Panc1 (cell line): ENCODE data around the gene EPHB1. TPM values are rescaled to one million over a fixed set of nuclear protein-coding genes. Genes with fewer than 3 reads are reported as not detected.

Experiments used
- ATAC-seq: fragments of 200-7000 bp; cut with Tn5 transposase; 2 replicates; pipeline ENCODE4 v1.9.1; 2020; ENCODE audit warnings: mild to moderate bottlenecking, moderate library complexity
- BruUV-seq: library from RNA; stranded (reverse); fragments of 400-500 nt; replicated peaks from 2 replicates; lab custom pipeline; 2021; lab: Mats Ljungman, UMichigan
- CTCF ChIA-PET: fragments of 300-600 bp; sonication (Branson Sonifier 250); formaldehyde crosslinking; loops from one replicate; lab custom pipeline; 2022; ENCODE audit warnings: antibody characterized with exemption; lab: Charles Lee
- POLR2A ChIA-PET: fragments of 300-600 bp; sonication (Branson Sonifier 250); formaldehyde crosslinking; loops from one replicate; lab custom pipeline; 2022; ENCODE audit warnings: antibody characterized with exemption; lab: Charles Lee
- DNase-seq: peaks from one replicate; pipeline ENCODE4 v3.0.0-alpha.2; 2010; ENCODE audit warnings: low read depth, low spot score
- H3K27ac ChIP-seq: 2 replicates; pipeline ENCODE4 v1.5.1; 2011; ENCODE audit warnings: mild to moderate bottlenecking, low read length, inconsistent platforms
- H3K27me3 ChIP-seq: fragments of 200-500 bp; sonication (Bioruptor generic); 2 replicates; pipeline ENCODE4 v1.6.0; 2014; ENCODE audit warnings: low read length, inconsistent platforms; ENCODE audit not compliant: control insufficient read depth, insufficient read depth
- H3K36me3 ChIP-seq: fragments of 200-500 bp; sonication (Bioruptor generic); 2 replicates; pipeline ENCODE4 v1.5.1; 2014; ENCODE audit warnings: inconsistent platforms, mild to moderate bottlenecking, low read length, moderate library complexity; ENCODE audit not compliant: control insufficient read depth, insufficient read depth
- H3K4me1 ChIP-seq: 2 replicates; pipeline ENCODE4 v1.5.1; 2011; ENCODE audit warnings: inconsistent platforms, mild to moderate bottlenecking, low read length, moderate library complexity; ENCODE audit not compliant: control insufficient read depth, insufficient read depth
- H3K4me3 ChIP-seq, 2 experiments: 2 replicates each; pipeline ENCODE4 v1.5.1; 2011 to 2012; ENCODE audit warnings: low read depth in 2 of 2, low read length in 2 of 2, mild to moderate bottlenecking in 2 of 2, inconsistent platforms in 1 of 2, moderate library complexity in 1 of 2
- H3K9me3 ChIP-seq: fragments of 200-500 bp; sonication (Bioruptor generic); 2 replicates; pipeline ENCODE4 v1.5.1; 2014; ENCODE audit warnings: low read depth, mild to moderate bottlenecking, inconsistent platforms, low read length, moderate library complexity; ENCODE audit not compliant: control insufficient read depth, insufficient read depth
- POLR2AphosphoS5 ChIP-seq: IDR thresholded peaks from 2 replicates; pipeline ENCODE4 v1.6.1; 2012; ENCODE audit warnings: mild to moderate bottlenecking, low read depth, low read length, moderate library complexity
- SIN3A ChIP-seq: IDR thresholded peaks from 2 replicates; pipeline ENCODE4 v1.6.1; 2012; ENCODE audit warnings: low read depth, mild to moderate bottlenecking, low read length, moderate library complexity, borderline replicate concordance; ENCODE audit not compliant: insufficient read depth
- TCF7L2 ChIP-seq: IDR thresholded peaks from 2 replicates; pipeline ENCODE4 v1.6.1; 2011; ENCODE audit warnings: mild to moderate bottlenecking, low read depth, low read length, inconsistent platforms
- in situ Hi-C: cut with HindIII; loops from 2 replicates; pipeline ENCODE4 v1.10.0; 2016; ENCODE audit warnings: low sequenced_read_pairs, low pct_unique_long_range_greater_than_20kb
- intact Hi-C: fragments of 100-400 bp; cut with micrococcal nuclease; formaldehyde crosslinking; loops from one replicate; pipeline ENCODE4 v1.10.0; 2022; ENCODE audit not compliant: unreplicated experiment
- total RNA-seq: library from RNA; stranded (reverse); gene quantifications from one replicate; pipeline ENCODE4 v1.2.1, GENCODE V29; 2021; ENCODE audit not compliant: unreplicated experiment
- TF ChIP-seq, protein P1 (sequence below), 2 experiments: IDR thresholded peaks; 2 replicates each; pipeline ENCODE4 v1.6.1; 2011 to 2012; ENCODE audit warnings: low read depth in 2 of 2, control low read depth in 1 of 2, low read length in 1 of 2, mild to moderate bottlenecking in 1 of 2, moderate library complexity in 1 of 2; ENCODE audit not compliant: insufficient read depth in 1 of 2
- TF ChIP-seq, protein P2 (sequence below): fragments of 450-650 bp; IDR thresholded peaks from 2 replicates; pipeline ENCODE4 v1.5.1; 2017; ENCODE audit warnings: mild to moderate bottlenecking

EPHB1 gene
- total RNA-seq, 1 experiment from 2014 or later = 0.46 TPM

DNA sequence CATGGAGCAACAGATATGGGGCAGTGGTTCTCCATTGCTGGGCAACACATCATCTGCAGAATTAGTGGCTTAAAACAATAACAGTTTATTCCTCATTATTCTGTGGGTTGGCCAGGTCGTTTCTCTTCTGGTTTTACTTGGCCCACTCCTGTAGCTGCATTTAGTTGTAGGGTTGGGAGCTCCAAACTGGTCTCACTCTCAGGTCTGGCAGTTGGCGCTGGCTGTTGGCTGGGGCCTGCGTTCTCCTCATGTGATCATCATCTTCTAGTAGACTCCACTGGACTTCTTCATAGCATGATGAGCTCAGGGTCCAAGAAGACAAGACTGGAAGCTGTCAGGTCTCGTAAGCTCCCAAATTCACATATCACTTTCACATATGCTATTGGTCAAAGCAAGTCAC lies 91.9 kb downstream of the EPHB1 start:
- H3K36me3 ChIP-seq = no peaks in the 10 kb centered on the region
- ATAC-seq (no peak), DNase-seq (no peak)
- H3K27ac ChIP-seq = no peak overlapping the region
- no peaks in the 10 kb centered on the region for H3K4me1 ChIP-seq
- H3K27me3 ChIP-seq = peaks cover 4% of the 10 kb centered on the region
- TF ChIP-seq, protein P1, sequence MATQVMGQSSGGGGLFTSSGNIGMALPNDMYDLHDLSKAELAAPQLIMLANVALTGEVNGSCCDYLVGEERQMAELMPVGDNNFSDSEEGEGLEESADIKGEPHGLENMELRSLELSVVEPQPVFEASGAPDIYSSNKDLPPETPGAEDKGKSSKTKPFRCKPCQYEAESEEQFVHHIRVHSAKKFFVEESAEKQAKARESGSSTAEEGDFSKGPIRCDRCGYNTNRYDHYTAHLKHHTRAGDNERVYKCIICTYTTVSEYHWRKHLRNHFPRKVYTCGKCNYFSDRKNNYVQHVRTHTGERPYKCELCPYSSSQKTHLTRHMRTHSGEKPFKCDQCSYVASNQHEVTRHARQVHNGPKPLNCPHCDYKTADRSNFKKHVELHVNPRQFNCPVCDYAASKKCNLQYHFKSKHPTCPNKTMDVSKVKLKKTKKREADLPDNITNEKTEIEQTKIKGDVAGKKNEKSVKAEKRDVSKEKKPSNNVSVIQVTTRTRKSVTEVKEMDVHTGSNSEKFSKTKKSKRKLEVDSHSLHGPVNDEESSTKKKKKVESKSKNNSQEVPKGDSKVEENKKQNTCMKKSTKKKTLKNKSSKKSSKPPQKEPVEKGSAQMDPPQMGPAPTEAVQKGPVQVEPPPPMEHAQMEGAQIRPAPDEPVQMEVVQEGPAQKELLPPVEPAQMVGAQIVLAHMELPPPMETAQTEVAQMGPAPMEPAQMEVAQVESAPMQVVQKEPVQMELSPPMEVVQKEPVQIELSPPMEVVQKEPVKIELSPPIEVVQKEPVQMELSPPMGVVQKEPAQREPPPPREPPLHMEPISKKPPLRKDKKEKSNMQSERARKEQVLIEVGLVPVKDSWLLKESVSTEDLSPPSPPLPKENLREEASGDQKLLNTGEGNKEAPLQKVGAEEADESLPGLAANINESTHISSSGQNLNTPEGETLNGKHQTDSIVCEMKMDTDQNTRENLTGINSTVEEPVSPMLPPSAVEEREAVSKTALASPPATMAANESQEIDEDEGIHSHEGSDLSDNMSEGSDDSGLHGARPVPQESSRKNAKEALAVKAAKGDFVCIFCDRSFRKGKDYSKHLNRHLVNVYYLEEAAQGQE (IDR thresholded peaks at IDR 0.05; ENCODE audit: insufficient read depth in 1 of 2, low read depth in 2 of 2, low read length in 1 of 2) = no peak
- TF ChIP-seq TCF7L2 = no peak
- TF ChIP-seq POLR2AphosphoS5 = no peak
- TF ChIP-seq SIN3A = no peak
- TF ChIP-seq, protein P2, sequence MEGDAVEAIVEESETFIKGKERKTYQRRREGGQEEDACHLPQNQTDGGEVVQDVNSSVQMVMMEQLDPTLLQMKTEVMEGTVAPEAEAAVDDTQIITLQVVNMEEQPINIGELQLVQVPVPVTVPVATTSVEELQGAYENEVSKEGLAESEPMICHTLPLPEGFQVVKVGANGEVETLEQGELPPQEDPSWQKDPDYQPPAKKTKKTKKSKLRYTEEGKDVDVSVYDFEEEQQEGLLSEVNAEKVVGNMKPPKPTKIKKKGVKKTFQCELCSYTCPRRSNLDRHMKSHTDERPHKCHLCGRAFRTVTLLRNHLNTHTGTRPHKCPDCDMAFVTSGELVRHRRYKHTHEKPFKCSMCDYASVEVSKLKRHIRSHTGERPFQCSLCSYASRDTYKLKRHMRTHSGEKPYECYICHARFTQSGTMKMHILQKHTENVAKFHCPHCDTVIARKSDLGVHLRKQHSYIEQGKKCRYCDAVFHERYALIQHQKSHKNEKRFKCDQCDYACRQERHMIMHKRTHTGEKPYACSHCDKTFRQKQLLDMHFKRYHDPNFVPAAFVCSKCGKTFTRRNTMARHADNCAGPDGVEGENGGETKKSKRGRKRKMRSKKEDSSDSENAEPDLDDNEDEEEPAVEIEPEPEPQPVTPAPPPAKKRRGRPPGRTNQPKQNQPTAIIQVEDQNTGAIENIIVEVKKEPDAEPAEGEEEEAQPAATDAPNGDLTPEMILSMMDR = no peak
- no peak overlapping the region for H3K4me3 ChIP-seq
- POLR2A ChIA-PET = no interaction called here
- in situ Hi-C loops (no loop called here), intact Hi-C loops (no loop called here)
- CTCF ChIA-PET = no interaction called here
- no TSS peak for BruUV-seq
- no peaks in the 10 kb centered on the region for H3K9me3 ChIP-seq

- DNase-seq = no peak
- peaks cover 4% of the 10 kb centered on the region for H3K27me3 ChIP-seq
- H3K4me3 ChIP-seq = no peak overlapping the region
- ATAC-seq = no peak
- POLR2A ChIA-PET = no interaction called here
- H3K36me3 ChIP-seq = no peaks in the 10 kb centered on the region
- CTCF ChIA-PET = no interaction called here
- no TSS peak for BruUV-seq
- intact Hi-C loops = no loop called here
- no peaks in the 10 kb centered on the region for H3K9me3 ChIP-seq
- TF ChIP-seq TCF7L2 = no peak
- TF ChIP-seq, protein P1 (IDR thresholded peaks at IDR 0.05; ENCODE audit: insufficient read depth in 1 of 2, low read depth in 2 of 2, low read length in 1 of 2) = no peak
- TF ChIP-seq POLR2AphosphoS5 = no peak
- TF ChIP-seq, protein P2 = no peak
- no peak for TF ChIP-seq SIN3A
- H3K27ac ChIP-seq = no peak overlapping the region
- no peaks in the 10 kb centered on the region for H3K4me1 ChIP-seq
- in situ Hi-C loops = no loop called here
Measured at GRCh38 chr3:134887536-134887935, 92.5 kb downstream of the EPHB1 start.
